Mesenchymal stem cell (in vitro differentiated cells and primary cell): Measurements from ENCODE around the gene CROCC.

Experiments
- DNase-seq: peaks from one replicate; pipeline ENCODE4 v3.0.0-alpha.2; 2013
- H2AFZ ChIP-seq: one replicate; pipeline ENCODE4 v1.6.1; 2013; ENCODE audit warnings: low read depth, mild to moderate bottlenecking, control low read depth, inconsistent platforms, low read length, moderate library complexity
- H2AK5ac ChIP-seq: 2 replicates; pipeline ENCODE4 v1.6.1; 2013; ENCODE audit warnings: low read length, moderate library complexity, mild to moderate bottlenecking, inconsistent platforms; ENCODE audit not compliant: severe bottlenecking
- H2BK120ac ChIP-seq: one replicate; pipeline ENCODE4 v1.6.1; 2013; ENCODE audit warnings: low read depth, mild to moderate bottlenecking, inconsistent platforms, low read length, moderate library complexity
- H2BK12ac ChIP-seq, 2 experiments: one replicate each; pipeline ENCODE4 v1.6.1; 2013; ENCODE audit warnings: inconsistent platforms in 2 of 2, low read length in 2 of 2, mild to moderate bottlenecking in 2 of 2, moderate library complexity in 2 of 2, control low read depth in 1 of 2
- H2BK15ac ChIP-seq: one replicate; pipeline ENCODE4 v1.6.1; 2013; ENCODE audit warnings: mild to moderate bottlenecking, low read depth, inconsistent platforms; ENCODE audit not compliant: poor library complexity, severe bottlenecking
- H2BK5ac ChIP-seq: 2 replicates; pipeline ENCODE4 v1.6.1; 2013; ENCODE audit warnings: low read depth, mild to moderate bottlenecking, low read length, control low read depth, inconsistent platforms; ENCODE audit not compliant: poor library complexity, severe bottlenecking
- H3K14ac ChIP-seq, 2 experiments: one replicate each; pipeline ENCODE4 v1.6.1; 2013; ENCODE audit warnings: inconsistent platforms in 2 of 2, low read length in 2 of 2, control low read depth in 1 of 2, mild to moderate bottlenecking in 1 of 2, moderate library complexity in 1 of 2
- H3K18ac ChIP-seq, 2 experiments: one replicate each; pipeline ENCODE4 v1.6.1; 2013; ENCODE audit warnings: inconsistent platforms in 2 of 2, low read length in 2 of 2, control low read depth in 1 of 2, low read depth in 1 of 2, mild to moderate bottlenecking in 1 of 2
- H3K23ac ChIP-seq, 2 experiments: one replicate each; pipeline ENCODE4 v1.6.1; 2013; ENCODE audit warnings: inconsistent platforms in 2 of 2, low read length in 2 of 2, mild to moderate bottlenecking in 2 of 2, moderate library complexity in 2 of 2, control low read depth in 1 of 2
- H3K27ac ChIP-seq: 2 replicates; pipeline ENCODE4 v1.5.1; 2013; ENCODE audit warnings: mild to moderate bottlenecking, moderate library complexity, low read length, control low read depth, inconsistent platforms; ENCODE audit not compliant: poor library complexity, severe bottlenecking
- H3K27me3 ChIP-seq, 2 experiments: 2 replicates each; pipeline versions ENCODE4 v1.6.1 to v1.7.0; 2013; ENCODE audit warnings: low read length in 2 of 2, mild to moderate bottlenecking in 2 of 2, moderate library complexity in 2 of 2, control low read depth in 1 of 2, inconsistent platforms in 1 of 2; ENCODE audit not compliant: control insufficient read depth in 1 of 2, insufficient read depth in 1 of 2
- H3K36me3 ChIP-seq, 2 experiments: 2 replicates each; pipeline versions ENCODE4 v1.6.1 to v1.7.0; 2013; ENCODE audit warnings: low read length in 2 of 2, control low read depth in 1 of 2, inconsistent platforms in 1 of 2, low read depth in 1 of 2, mild to moderate bottlenecking in 1 of 2; ENCODE audit not compliant: insufficient read depth in 2 of 2, control insufficient read depth in 1 of 2
- H3K4ac ChIP-seq, 2 experiments: one replicate each; pipeline ENCODE4 v1.6.1; 2013; ENCODE audit warnings: inconsistent platforms in 2 of 2, low read length in 2 of 2, mild to moderate bottlenecking in 2 of 2, moderate library complexity in 2 of 2, control low read depth in 1 of 2, low read depth in 1 of 2
- H3K4me1 ChIP-seq: 2 replicates; pipeline ENCODE4 v1.6.1; 2013; ENCODE audit warnings: low read depth, low read length, control low read depth; ENCODE audit not compliant: control insufficient read depth, insufficient read depth
- H3K4me2 ChIP-seq: 2 replicates; pipeline ENCODE4 v1.6.1; 2013; ENCODE audit warnings: low read length, mild to moderate bottlenecking, inconsistent platforms; ENCODE audit not compliant: poor library complexity, severe bottlenecking
- H3K4me3 ChIP-seq, 2 experiments: 2 replicates each; pipeline versions ENCODE4 v1.5.1 to v1.7.0; 2013; ENCODE audit warnings: low read length in 2 of 2, mild to moderate bottlenecking in 2 of 2, control low read depth in 1 of 2, low read depth in 1 of 2; ENCODE audit not compliant: insufficient read depth in 1 of 2
- H3K79me1 ChIP-seq: replicated peaks from 2 replicates; pipeline ENCODE4 v1.6.1; 2013; ENCODE audit warnings: mild to moderate bottlenecking, control low read depth, low read length, inconsistent platforms; ENCODE audit not compliant: poor library complexity, severe bottlenecking
- H3K9ac ChIP-seq: 2 replicates; pipeline ENCODE4 v1.7.0; 2013; ENCODE audit warnings: mild to moderate bottlenecking, low read length, moderate library complexity
- H3K9me3 ChIP-seq: 2 replicates; pipeline ENCODE4 v1.7.0; 2013; ENCODE audit warnings: mild to moderate bottlenecking, low read length; ENCODE audit not compliant: control insufficient read depth
- H4K8ac ChIP-seq: one replicate; pipeline ENCODE4 v1.6.1; 2013; ENCODE audit warnings: inconsistent platforms, mild to moderate bottlenecking, low read length, moderate library complexity
- H4K91ac ChIP-seq: one replicate; pipeline ENCODE4 v1.6.1; 2013; ENCODE audit warnings: mild to moderate bottlenecking, low read length, inconsistent platforms
- WGBS: methylation state at CpG from one replicate; pipeline ENCODE4 v1.1.7; 2013; ENCODE audit warnings: mixed read lengths; 5-methylcytosine and 5-hydroxymethylcytosine counted together

Gene CROCC

DNA sequence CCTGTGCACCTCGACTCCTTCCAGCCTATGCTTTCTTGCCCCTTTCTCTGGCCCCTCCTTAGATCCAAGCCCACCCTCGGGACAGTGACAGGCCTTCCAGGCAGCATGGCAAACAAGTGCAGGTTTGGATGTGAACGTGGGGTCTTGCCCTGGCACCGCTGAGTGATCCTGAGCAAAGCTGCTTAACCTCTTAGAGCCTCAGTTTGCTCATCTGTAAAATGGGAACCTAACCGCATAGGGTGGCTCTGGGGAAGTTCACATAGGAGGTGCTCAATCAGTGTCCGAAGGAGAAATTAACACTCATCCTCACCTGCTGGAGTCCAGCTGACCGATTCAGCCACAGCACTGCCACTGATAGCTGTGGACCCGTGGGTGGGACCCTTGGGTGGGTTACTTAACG is 51.5 kb downstream of the CROCC start:
- H3K4me3 ChIP-seq: no peak overlapping the region
- H3K4ac ChIP-seq: no peak overlapping the region
- no peak overlapping the region for H2BK5ac ChIP-seq
- H4K8ac ChIP-seq: no peak overlapping the region
- no peak overlapping the region for H2AFZ ChIP-seq
- no peak overlapping the region for H3K9ac ChIP-seq
- no peak overlapping the region for H4K91ac ChIP-seq
- no peak overlapping the region for H3K18ac ChIP-seq
- no peak overlapping the region for H2BK15ac ChIP-seq
- H3K27ac ChIP-seq: no peak overlapping the region
- no peak overlapping the region for H3K14ac ChIP-seq
- H2AK5ac ChIP-seq: no peak overlapping the region
- no peak overlapping the region for H3K23ac ChIP-seq
- no peaks in the 10 kb centered on the region for H3K27me3 ChIP-seq
- H2BK12ac ChIP-seq: no peak overlapping the region
- H3K79me1 ChIP-seq: peaks cover 11% of the 10 kb centered on the region
- H3K9me3 ChIP-seq: no peaks in the 10 kb centered on the region
- no peak overlapping the region for H2BK120ac ChIP-seq
- H3K4me1 ChIP-seq: peaks cover 46% of the 10 kb centered on the region
- no peak for DNase-seq
- peaks cover 63 to 85% of the 10 kb centered on the region in 2 experiments for H3K36me3 ChIP-seq
- no peak overlapping the region for H3K4me2 ChIP-seq
- WGBS: 96% methylated on average over 9 of the region's 9 CpGs

DNA sequence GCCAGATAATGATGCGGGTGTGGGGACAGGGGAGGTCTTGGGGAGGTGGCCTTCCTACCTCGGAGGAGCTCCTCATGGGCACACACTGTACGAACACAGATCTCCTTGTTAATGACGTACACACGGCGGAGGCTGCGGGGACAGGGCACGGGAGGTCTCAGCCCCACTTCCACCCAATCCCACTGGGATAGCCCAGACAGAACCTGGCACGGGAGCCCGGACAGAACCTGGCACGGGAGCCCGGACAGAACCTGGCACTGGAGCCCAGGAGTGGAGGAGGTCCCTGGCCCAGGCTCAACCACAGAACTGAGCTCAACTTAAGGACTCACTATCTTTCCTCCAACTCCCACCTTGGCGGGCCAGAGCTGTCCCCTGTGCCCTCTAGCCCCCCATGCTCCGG is 53.5 kb downstream of the CROCC start:
- H3K18ac ChIP-seq: no peak overlapping the region
- H4K91ac ChIP-seq: no peak overlapping the region
- no peak overlapping the region for H4K8ac ChIP-seq
- no peak overlapping the region for H2AK5ac ChIP-seq
- no peak for DNase-seq
- H3K4me1 ChIP-seq: peaks cover 54% of the 10 kb centered on the region
- H3K9ac ChIP-seq: no peak overlapping the region
- H3K4ac ChIP-seq: no peak overlapping the region
- H2BK12ac ChIP-seq: no peak overlapping the region
- H2AFZ ChIP-seq: no peak overlapping the region
- no peak overlapping the region for H3K4me2 ChIP-seq
- H2BK120ac ChIP-seq: no peak overlapping the region
- no peak overlapping the region for H2BK15ac ChIP-seq
- H3K27me3 ChIP-seq: no peaks in the 10 kb centered on the region
- H2BK5ac ChIP-seq: no peak overlapping the region
- no peak overlapping the region for H3K23ac ChIP-seq
- H3K27ac ChIP-seq: no peak overlapping the region
- H3K36me3 ChIP-seq: peaks cover 59 to 73% of the 10 kb centered on the region in 2 experiments
- no peaks in the 10 kb centered on the region for H3K9me3 ChIP-seq
- no peak overlapping the region for H3K4me3 ChIP-seq
- H3K79me1 ChIP-seq: peaks cover 11% of the 10 kb centered on the region
- no peak overlapping the region for H3K14ac ChIP-seq
- 96% methylated on average over 14 of the region's 14 CpGs for WGBS

DNA sequence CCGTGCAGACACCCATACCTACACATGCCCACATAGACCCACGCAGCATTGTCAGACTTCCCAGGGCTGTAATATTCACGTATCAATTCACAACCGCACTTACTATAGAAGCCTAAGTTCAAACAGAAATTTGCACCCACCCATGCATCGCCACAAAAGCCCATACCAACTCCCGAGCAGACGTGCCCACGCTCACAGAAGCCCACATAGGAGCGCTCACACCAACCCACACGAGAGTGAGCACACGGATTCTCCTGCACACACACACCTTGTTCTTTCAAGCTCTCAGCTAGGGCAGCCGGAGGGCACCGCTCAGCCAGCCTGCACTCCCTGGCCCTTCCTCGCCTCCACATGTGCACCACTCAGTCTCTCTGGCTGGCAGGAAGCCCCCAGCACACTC is 54.1 kb downstream of the CROCC start:
- no peak overlapping the region for H2BK5ac ChIP-seq
- H3K36me3 ChIP-seq: peaks cover 53 to 67% of the 10 kb centered on the region in 2 experiments
- H3K4me2 ChIP-seq: no peak overlapping the region
- no peak overlapping the region for H3K4me3 ChIP-seq
- no peak for DNase-seq
- H3K4me1 ChIP-seq: peaks cover 57% of the 10 kb centered on the region
- H2AK5ac ChIP-seq: no peak overlapping the region
- no peak overlapping the region for H3K27ac ChIP-seq
- no peak overlapping the region for H3K23ac ChIP-seq
- WGBS: 93% methylated on average over 14 of the region's 14 CpGs
- no peak overlapping the region for H2BK15ac ChIP-seq
- no peak overlapping the region for H3K4ac ChIP-seq
- no peak overlapping the region for H4K91ac ChIP-seq
- H2BK12ac ChIP-seq: no peak overlapping the region
- no peaks in the 10 kb centered on the region for H3K9me3 ChIP-seq
- no peak overlapping the region for H3K9ac ChIP-seq
- peaks cover 11% of the 10 kb centered on the region for H3K79me1 ChIP-seq
- H4K8ac ChIP-seq: no peak overlapping the region
- no peak overlapping the region for H3K18ac ChIP-seq
- no peak overlapping the region for H2AFZ ChIP-seq
- H3K14ac ChIP-seq: no peak overlapping the region
- H2BK120ac ChIP-seq: no peak overlapping the region
- no peaks in the 10 kb centered on the region for H3K27me3 ChIP-seq

DNA sequence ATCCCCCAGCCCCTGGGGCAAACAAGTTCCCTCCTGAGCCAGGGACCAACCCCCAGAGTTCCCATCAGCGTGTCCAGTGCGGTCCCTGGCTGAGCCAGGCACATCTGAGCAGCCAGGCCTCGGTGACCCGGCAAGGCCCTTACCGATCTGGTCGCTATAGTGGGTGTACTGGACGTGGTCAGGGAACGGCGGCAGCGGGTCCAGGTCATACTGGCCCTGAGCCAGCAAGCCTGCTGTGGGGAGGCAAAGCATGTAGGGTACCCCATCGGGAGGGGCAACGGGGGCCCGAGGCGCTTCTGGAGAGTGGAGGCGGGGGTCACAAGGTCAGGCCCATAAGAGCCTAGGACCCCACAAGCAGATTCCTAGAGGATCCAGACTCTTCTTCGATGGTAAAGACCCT is 55.2 kb downstream of the CROCC start:
- no peak for DNase-seq
- peaks cover 55% of the 10 kb centered on the region for H3K4me1 ChIP-seq
- no peak overlapping the region for H3K9ac ChIP-seq
- no peaks in the 10 kb centered on the region for H3K9me3 ChIP-seq
- H3K36me3 ChIP-seq: peaks cover 45 to 55% of the 10 kb centered on the region in 2 experiments
- H2BK120ac ChIP-seq: no peak overlapping the region
- H3K27me3 ChIP-seq: no peaks in the 10 kb centered on the region
- no peak overlapping the region for H3K4me3 ChIP-seq
- no peak overlapping the region for H3K23ac ChIP-seq
- no peak overlapping the region for H3K27ac ChIP-seq
- H3K79me1 ChIP-seq: peaks cover 11% of the 10 kb centered on the region
- 85% methylated on average over 16 of the region's 16 CpGs for WGBS
- no peak overlapping the region for H3K18ac ChIP-seq
- H4K91ac ChIP-seq: peak overlapping the region; percentile 54
- no peak overlapping the region for H2AK5ac ChIP-seq
- no peak overlapping the region for H2AFZ ChIP-seq
- H3K4me2 ChIP-seq: no peak overlapping the region
- no peak overlapping the region for H2BK15ac ChIP-seq
- H4K8ac ChIP-seq: no peak overlapping the region
- no peak overlapping the region for H2BK12ac ChIP-seq
- H2BK5ac ChIP-seq: no peak overlapping the region
- H3K14ac ChIP-seq: no peak overlapping the region
- H3K4ac ChIP-seq: no peak overlapping the region
